ENCODE data around the gene FADS6. TPM values are rescaled to one million over a fixed set of nuclear protein-coding genes. Genes with fewer than 3 reads are reported as not detected.

The FADS6 gene
- total RNA-seq, 4 donors from 2014 or later = 0.22 TPM; not detected in 3

DNA sequence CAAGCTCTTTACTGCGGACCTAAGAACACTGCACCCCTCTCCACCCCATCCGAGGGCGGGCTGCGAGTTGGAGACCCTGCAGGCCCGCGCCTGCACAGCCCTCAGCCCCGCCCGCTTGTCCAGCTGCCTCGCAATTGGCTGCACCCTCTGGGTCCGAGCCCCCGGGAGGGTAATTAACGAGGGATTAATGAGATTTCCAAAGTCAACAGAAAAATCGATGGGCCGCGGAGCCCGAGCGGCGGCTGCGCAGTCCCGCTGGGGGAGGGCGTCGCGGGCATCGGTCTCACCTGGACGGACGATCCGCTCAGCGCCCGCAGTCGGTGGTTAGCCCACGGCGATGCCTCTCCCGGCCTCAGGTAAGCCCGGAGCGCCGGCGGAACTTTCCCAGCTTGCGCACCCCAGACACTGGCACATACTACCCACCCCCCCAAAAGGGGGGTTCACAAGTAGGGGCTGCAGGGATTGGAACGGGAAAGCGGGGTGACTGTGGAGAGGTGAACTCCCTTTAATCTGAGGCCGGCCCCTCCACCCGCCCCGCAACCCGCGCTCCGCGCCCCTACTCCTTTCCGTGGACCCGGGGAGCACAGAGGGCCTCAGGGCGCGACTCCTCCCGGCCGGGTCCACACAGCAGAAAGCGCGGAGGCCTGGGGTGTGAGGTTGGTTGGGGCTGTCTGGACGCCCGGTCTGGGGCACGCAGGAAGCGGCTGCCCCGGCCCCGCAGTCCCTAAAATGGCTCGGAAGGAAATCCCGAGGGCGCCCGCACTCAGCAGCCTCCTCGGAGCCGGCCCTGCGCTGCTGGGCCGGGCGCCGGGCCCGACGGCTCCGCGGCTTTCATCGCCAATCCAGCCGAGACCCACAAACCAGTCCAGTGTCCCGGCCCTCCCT lies 42.4 kb upstream of the FADS6 start, which contains the start of gene OTOP3:
Gene OTOP3, plus strand, starts transcription at position 314 of the 885 bp plus-strand sequence. Its CDS starts 24 bp downstream, at position 338.
- TF ChIP-seq, protein P1, sequence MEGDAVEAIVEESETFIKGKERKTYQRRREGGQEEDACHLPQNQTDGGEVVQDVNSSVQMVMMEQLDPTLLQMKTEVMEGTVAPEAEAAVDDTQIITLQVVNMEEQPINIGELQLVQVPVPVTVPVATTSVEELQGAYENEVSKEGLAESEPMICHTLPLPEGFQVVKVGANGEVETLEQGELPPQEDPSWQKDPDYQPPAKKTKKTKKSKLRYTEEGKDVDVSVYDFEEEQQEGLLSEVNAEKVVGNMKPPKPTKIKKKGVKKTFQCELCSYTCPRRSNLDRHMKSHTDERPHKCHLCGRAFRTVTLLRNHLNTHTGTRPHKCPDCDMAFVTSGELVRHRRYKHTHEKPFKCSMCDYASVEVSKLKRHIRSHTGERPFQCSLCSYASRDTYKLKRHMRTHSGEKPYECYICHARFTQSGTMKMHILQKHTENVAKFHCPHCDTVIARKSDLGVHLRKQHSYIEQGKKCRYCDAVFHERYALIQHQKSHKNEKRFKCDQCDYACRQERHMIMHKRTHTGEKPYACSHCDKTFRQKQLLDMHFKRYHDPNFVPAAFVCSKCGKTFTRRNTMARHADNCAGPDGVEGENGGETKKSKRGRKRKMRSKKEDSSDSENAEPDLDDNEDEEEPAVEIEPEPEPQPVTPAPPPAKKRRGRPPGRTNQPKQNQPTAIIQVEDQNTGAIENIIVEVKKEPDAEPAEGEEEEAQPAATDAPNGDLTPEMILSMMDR (IDR thresholded peaks at IDR 0.05; ENCODE audit: low read depth) = no peak

DNA sequence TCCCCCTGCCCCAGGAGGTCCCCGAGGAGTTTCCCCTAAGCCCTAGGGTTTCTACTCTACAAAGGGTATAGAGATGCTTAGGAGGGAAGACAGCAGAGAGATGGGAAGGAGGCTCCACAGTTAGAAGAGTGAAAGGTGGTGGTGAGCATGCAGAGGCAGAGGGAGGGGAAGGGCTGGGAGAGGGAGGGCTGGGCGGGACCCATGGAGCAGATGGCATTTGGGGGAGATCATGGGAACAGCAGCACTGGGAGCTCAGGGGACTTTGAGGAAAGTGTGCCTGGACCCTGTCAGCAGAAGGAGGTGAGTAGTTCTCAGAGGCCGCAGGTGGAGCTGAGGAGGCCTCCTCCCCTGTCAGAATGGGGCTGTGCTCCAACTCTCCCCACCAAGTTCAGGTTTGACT lies 41.6 kb upstream of the FADS6 start:
- TF ChIP-seq, protein P1 (IDR thresholded peaks at IDR 0.05; ENCODE audit: low read depth) = no peak

DNA sequence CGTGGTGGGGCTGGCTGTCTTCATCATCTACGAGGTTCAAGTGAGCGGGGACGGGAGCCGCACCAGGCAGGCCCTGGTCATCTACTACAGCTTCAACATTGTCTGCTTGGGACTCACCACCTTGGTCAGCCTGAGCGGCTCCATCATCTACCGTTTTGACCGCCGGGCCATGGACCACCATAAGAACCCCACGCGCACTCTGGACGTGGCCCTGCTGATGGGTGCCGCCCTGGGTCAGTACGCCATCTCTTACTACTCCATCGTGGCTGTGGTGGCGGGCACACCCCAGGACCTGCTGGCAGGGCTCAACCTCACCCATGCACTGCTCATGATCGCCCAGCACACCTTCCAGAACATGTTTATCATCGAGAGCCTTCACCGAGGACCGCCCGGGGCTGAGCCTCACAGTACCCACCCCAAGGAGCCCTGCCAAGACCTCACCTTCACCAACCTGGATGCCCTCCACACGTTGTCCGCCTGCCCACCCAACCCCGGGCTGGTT lies 37.2 kb upstream of the FADS6 start:
- TF ChIP-seq, protein P1 (IDR thresholded peaks at IDR 0.05; ENCODE audit: low read depth) = no peak

DNA sequence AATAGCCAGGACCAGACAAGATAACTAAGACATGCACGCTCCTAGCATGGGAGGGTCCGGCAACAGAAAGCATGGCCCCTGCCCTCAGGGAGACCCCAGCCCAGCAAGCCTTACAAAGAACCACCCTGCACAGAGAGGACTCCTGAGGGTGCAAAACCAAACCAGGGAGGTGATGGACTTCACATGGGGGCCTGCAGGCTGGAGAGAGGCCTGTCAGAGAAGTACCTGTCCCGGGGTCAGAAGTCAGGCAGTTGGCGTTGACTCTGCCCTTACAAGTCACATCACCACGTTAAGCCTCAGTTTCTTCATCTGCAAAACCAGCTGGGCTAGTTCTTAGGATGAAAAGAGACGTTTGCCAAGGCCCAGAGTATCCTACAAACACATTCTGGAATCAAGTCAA lies 35.4 kb upstream of the FADS6 start:
- TF ChIP-seq, protein P1 (IDR thresholded peaks at IDR 0.05; ENCODE audit: low read depth) = no peak

DNA sequence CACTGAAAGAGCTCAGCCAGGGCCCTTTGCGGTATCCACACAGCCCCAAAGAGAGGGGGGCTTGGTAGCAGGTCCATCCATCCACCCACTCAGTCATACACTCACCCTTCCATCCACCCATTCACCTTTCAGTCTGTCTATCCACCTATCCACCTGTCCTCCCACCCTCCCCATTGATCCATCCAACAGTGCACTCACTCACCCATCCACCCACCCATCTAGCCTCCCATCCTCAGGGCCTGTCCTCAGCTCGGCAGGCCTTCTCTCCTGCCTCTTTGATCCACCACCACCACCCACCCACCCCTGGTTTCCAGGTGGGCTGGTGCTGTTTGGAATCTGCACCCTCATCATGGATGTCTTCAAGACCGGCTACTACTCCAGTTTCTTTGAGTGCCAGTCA lies 31.8 kb upstream of the FADS6 start:
- TF ChIP-seq, protein P1 (IDR thresholded peaks at IDR 0.05; ENCODE audit: low read depth) = no peak

DNA sequence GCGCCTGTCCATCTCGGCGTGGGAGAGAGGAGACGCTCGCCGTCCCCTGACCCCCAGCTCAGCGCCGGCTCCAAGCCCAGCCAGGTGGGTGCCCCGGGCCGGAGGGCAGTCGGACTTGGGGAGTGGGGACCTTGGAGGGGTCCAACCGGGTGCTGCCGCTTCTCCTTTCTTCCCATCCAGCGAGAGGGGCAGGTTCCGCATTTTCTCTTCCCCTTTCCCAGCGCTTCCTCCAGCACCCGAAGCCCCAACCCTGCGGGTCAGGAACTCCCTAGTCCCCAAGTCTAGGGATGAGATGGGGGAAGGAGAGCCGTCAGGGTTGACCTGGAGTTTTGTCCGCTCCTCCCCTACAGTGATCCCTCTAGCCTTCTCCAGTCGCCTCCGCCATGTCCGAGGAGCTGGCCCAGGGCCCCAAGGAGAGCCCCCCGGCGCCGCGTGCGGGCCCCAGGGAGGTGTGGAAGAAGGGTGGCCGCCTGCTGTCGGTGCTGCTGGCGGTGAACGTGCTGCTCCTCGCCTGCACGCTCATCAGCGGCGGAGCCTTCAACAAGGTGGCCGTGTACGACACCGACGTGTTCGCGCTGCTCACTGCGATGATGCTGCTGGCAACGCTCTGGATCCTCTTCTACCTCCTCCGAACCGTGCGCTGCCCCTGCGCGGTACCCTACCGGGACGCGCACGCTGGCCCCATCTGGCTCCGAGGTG lies 31.0 kb upstream of the FADS6 start, which contains the start of gene OTOP2:
Gene OTOP2, plus strand, starts transcription at position 24 of the 699 bp plus-strand sequence. Its CDS starts 360 bp downstream, at position 384.
- TF ChIP-seq, protein P1 (IDR thresholded peaks at IDR 0.05; ENCODE audit: low read depth) = no peak

All from subcutaneous adipose tissue (tissue), 4 donors.